ENCODE measurements around the gene STATH. TPM values are rescaled to one million over a fixed set of nuclear protein-coding genes. Genes with fewer than 3 reads are reported as not detected.
A peak's percentile ranks its signal among the peaks of the same experiment; 100 is the strongest.
"Not testable (repeated sequence)": the region's sequence is repeated elsewhere in the genome, so short reads cannot be mapped to it uniquely, and the experiment has no call there.

Gene STATH
- total RNA-seq, 2 donors from 2014 or later: not detected

- Histone ChIP-seq H3K9me3 (no peaks in the 10 kb centered on the region), H3K27me3 (no peaks in the 10 kb centered on the region), H3K4me3 (no peak overlapping the region), H3K36me3 (replicated peaks in 1 of 2; ENCODE audit: insufficient read depth in 1 of 2, low read depth in 2 of 2) (no peaks in the 10 kb centered on the region), H3K4me1 (no peaks in the 10 kb centered on the region), H3K27ac (no peak overlapping the region)
- DNase-seq (no peak), ATAC-seq (no peak)
- WGBS, 2 donors: 69 to 70% methylated on average over 2 of the region's 2 CpGs
- intact Hi-C loops (cut with DNase I): no loop called here
- TF ChIP-seq, protein P1, sequence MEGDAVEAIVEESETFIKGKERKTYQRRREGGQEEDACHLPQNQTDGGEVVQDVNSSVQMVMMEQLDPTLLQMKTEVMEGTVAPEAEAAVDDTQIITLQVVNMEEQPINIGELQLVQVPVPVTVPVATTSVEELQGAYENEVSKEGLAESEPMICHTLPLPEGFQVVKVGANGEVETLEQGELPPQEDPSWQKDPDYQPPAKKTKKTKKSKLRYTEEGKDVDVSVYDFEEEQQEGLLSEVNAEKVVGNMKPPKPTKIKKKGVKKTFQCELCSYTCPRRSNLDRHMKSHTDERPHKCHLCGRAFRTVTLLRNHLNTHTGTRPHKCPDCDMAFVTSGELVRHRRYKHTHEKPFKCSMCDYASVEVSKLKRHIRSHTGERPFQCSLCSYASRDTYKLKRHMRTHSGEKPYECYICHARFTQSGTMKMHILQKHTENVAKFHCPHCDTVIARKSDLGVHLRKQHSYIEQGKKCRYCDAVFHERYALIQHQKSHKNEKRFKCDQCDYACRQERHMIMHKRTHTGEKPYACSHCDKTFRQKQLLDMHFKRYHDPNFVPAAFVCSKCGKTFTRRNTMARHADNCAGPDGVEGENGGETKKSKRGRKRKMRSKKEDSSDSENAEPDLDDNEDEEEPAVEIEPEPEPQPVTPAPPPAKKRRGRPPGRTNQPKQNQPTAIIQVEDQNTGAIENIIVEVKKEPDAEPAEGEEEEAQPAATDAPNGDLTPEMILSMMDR (IDR thresholded peaks at IDR 0.05): no peak
- no peak for TF ChIP-seq POLR2A (IDR thresholded peaks at IDR 0.05)
Measured at GRCh38 chr4:70023218-70023617, 27.5 kb downstream of the STATH start.

DNA sequence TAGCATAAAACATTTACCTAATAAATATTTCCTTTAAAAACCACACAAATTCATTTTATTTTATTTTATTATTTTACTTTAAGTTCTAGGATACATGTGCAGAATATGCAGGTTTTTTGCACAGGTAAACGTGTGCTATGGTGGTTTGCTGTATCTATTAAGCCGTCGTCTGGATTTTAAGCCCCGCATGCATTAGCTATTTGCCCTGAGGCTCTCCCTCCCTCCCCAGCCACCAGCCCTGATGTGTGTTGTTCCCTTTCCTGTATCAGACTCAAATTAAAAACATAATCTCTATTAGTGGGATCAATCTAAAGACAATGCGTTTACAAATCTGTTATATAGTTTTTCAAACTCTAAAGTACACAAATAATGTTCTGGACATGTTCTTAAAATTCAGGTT, 31.2 kb downstream of the STATH start:
- H3K36me3 ChIP-seq (replicated peaks in 1 of 2; ENCODE audit: insufficient read depth in 1 of 2, low read depth in 2 of 2): no peaks in the 10 kb centered on the region
- no peak for ATAC-seq
- H3K9me3 ChIP-seq: no peaks in the 10 kb centered on the region
- DNase-seq: no peak
- H3K27me3 ChIP-seq: no peaks in the 10 kb centered on the region
- TF ChIP-seq, protein P1 (IDR thresholded peaks at IDR 0.05): no peak
- TF ChIP-seq POLR2A (IDR thresholded peaks at IDR 0.05): no peak
- 72 to 73% methylated on average over 5 of the region's 5 CpGs for WGBS, 2 donors
- H3K4me1 ChIP-seq: no peaks in the 10 kb centered on the region
- H3K27ac ChIP-seq: no peak overlapping the region
- intact Hi-C loops (cut with DNase I): no loop called here
- no peak overlapping the region for H3K4me3 ChIP-seq

- H3K36me3 ChIP-seq (replicated peaks in 1 of 2; ENCODE audit: insufficient read depth in 1 of 2, low read depth in 2 of 2); H3K4me1 ChIP-seq; ATAC-seq; H3K9me3 ChIP-seq; DNase-seq; H3K4me3 ChIP-seq; intact Hi-C loops (cut with DNase I); H3K27me3 ChIP-seq; H3K27ac ChIP-seq: not testable (repeated sequence)
- 69 to 74% methylated on average over 7 of the region's 7 CpGs for WGBS, 2 donors
Measured at GRCh38 chr4:70028159-70028558, 32.4 kb downstream of the STATH start, which contains the start of gene HTN3. Gene HTN3 (plus strand): TSS chr4:70028459. CDS start chr4:70030741, 2,282 bp downstream.

DNA sequence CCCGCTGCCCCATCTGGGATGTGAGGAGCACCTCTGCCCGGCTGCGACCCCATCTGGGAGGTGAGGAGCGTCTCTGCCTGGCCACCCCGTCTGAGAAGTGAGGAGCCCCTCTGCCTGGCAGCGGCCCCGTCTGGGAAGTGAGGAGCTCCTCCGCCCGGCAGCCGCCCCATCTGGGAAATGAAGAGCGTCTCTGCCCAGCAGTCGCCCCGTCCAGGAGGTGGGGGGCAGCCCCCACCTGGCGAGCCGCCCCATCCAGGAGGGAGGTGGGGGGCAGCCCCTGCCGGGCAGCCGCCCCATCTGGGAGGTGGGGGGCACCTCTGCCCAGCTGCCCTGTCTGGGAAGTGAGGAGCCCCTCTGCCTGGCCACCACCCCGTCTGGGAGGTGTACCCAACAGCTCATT, 41.8 kb downstream of the STATH start:
- H3K27me3 ChIP-seq; H3K27ac ChIP-seq; H3K36me3 ChIP-seq (replicated peaks in 1 of 2; ENCODE audit: insufficient read depth in 1 of 2, low read depth in 2 of 2); H3K4me3 ChIP-seq; intact Hi-C loops (cut with DNase I); H3K9me3 ChIP-seq; ATAC-seq; H3K4me1 ChIP-seq; DNase-seq: not testable (repeated sequence)
- WGBS, 2 donors: 77 to 85% methylated on average over 3 to 18 of the region's 18 CpGs

GRCh38 chr4:70039928-70040327, 44.2 kb downstream of the STATH start:
- intact Hi-C loops (cut with DNase I); H3K27me3 ChIP-seq; H3K36me3 ChIP-seq (replicated peaks in 1 of 2; ENCODE audit: insufficient read depth in 1 of 2, low read depth in 2 of 2); H3K4me3 ChIP-seq; ATAC-seq; H3K9me3 ChIP-seq; H3K27ac ChIP-seq; H3K4me1 ChIP-seq; DNase-seq: not testable (repeated sequence)

DNA sequence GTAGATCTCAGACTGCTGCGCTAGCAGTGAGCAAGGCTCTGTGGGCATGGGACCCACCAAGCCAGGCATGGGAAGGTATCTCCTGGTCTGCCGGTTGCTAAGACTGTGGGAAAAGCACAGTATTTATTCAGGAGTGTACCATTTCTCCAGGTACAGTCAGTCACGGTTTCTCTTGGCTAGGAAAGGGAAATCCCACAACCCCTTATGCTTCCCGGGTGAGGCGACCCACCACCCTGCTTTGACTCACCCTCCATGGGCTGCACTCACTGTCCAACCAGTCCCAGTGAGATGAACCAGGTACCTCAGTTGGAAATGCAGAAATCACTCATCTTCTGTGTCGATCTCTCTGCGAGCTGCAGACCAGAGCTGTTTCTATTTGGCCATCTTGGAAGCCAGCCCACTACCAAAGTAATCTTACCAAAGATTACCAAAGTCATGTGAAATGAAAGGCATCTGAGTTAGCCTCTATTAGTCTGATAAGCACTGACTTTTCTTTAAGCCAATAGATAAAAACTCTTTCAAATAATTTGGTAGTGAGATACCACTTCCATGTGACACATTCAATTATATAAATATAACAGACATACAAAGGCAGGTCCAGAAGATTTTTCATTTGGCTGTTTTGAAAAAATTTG, 46.0 kb downstream of the STATH start:
- Histone ChIP-seq H3K4me3 (no peak overlapping the region), H3K4me1 (no peaks in the 10 kb centered on the region), H3K36me3 (replicated peaks in 1 of 2; ENCODE audit: insufficient read depth in 1 of 2, low read depth in 2 of 2) (no peaks in the 10 kb centered on the region), H3K9me3 (no peaks in the 10 kb centered on the region), H3K27ac (peak overlapping the region in 2 of 4 donors; percentile 4 to 64), H3K27me3 (no peaks in the 10 kb centered on the region)
- intact Hi-C loops (cut with DNase I): no loop called here
- no peak for ATAC-seq
- 54 to 66% methylated on average over 7 of the region's 7 CpGs for WGBS, 2 donors
- DNase-seq: peak in 3 of 4 donors; percentile 14 to 61 (median 18)
- TF ChIP-seq, protein P1 (IDR thresholded peaks at IDR 0.05): no peak
- no peak for TF ChIP-seq POLR2A (IDR thresholded peaks at IDR 0.05)

DNA sequence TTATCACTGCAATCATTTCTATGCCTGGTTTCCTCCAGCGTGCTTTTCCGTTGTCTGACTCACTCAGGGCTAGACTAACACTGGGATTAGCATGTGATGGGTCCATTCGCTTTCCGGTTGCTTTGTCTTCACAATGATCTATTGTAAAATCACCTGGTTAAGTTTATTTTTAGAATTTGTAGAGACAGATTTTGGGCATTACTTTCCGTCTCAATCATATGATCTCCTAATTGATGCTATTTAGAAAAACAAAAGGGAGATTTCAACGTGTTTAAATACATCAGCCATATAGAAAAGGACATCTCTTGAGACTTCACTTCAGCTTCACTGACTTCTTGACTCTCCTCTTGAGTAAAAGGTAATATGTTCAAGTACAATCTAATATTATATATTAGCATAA, 54.4 kb downstream of the STATH start, which contains the start of gene HTN1:
TSS of gene HTN1 (plus strand) at position 301 of the 400 bp plus-strand sequence. CDS start 2,639 bp downstream, outside the sequence.
- intact Hi-C loops (cut with DNase I): not testable (repeated sequence)

More for the DNA sequence above, 54.4 kb downstream of the STATH start, which contains the start of gene HTN1:
- 73 to 75% methylated on average over 6 of the region's 6 CpGs for WGBS, 2 donors
- not testable (repeated sequence) for H3K27ac ChIP-seq; ATAC-seq; H3K4me1 ChIP-seq; H3K4me3 ChIP-seq; H3K36me3 ChIP-seq (replicated peaks in 1 of 2; ENCODE audit: insufficient read depth in 1 of 2, low read depth in 2 of 2); H3K27me3 ChIP-seq; H3K9me3 ChIP-seq; DNase-seq
